GM12878 (cell line): Measurements from ENCODE around the gene S100A11. TPM values are rescaled to one million over a fixed set of nuclear protein-coding genes. Genes with fewer than 3 reads are reported as not detected.

Experiments
- CTCF ChIP-seq, 3 experiments: IDR thresholded peaks in 2 of 3; conservative IDR thresholded peaks in 1 of 3; 2 replicates each; pipeline ENCODE4 v1.5.1; 2011; ENCODE audit warnings: low read depth in 3 of 3, low read length in 3 of 3, mild to moderate bottlenecking in 3 of 3, control low read depth in 2 of 3, moderate library complexity in 2 of 3, inconsistent platforms in 1 of 3, mixed read lengths in 1 of 3; ENCODE audit not compliant: control insufficient read depth in 2 of 3, insufficient read depth in 1 of 3; ENCODE audit errors: extremely low read depth in 1 of 3
- CUX1 ChIP-seq: IDR thresholded peaks from 2 replicates; pipeline ENCODE4 v1.6.1; 2012; ENCODE audit warnings: improper control_type of control experiment, low read depth, low read length; ENCODE audit not compliant: insufficient replicate concordance
- EED ChIP-seq: sonication (generic); IDR thresholded peaks from 2 replicates; pipeline ENCODE4 v1.6.1; 2016; ENCODE audit warnings: antibody characterized with exemption, low read depth
- FOS ChIP-seq: IDR thresholded peaks from 3 replicates; pipeline ENCODE4 v1.6.1; 2011; ENCODE audit warnings: borderline replicate concordance; ENCODE audit not compliant: insufficient read length; ENCODE audit errors: extremely low read depth
- IKZF1 ChIP-seq: fragments of 450-650 bp; conservative IDR thresholded peaks from 2 replicates; pipeline ENCODE4 v1.6.1; 2017; ENCODE audit warnings: antibody characterized with exemption, mild to moderate bottlenecking
- JUND ChIP-seq: IDR thresholded peaks from 2 replicates; pipeline ENCODE4 v1.6.1; 2012; ENCODE audit warnings: low read depth, mild to moderate bottlenecking, low read length, improper control_type of control experiment, moderate library complexity
- MYC ChIP-seq: IDR thresholded peaks from 2 replicates; pipeline ENCODE4 v1.6.1; 2011; ENCODE audit warnings: mild to moderate bottlenecking, low read length, moderate library complexity, inconsistent platforms; ENCODE audit not compliant: insufficient read depth, insufficient replicate concordance, insufficient read length, severe bottlenecking
- NFYA ChIP-seq: IDR thresholded peaks from 2 replicates; pipeline ENCODE4 v1.6.1; 2011; ENCODE audit warnings: low read depth, mild to moderate bottlenecking, low read length, improper control_type of control experiment, borderline replicate concordance
- REST ChIP-seq: IDR thresholded peaks from 2 replicates; pipeline ENCODE4 v1.6.1; 2012; ENCODE audit warnings: mild to moderate bottlenecking, low read depth, low read length
- SPI1 ChIP-seq: IDR thresholded peaks from 2 replicates; pipeline ENCODE4 v1.6.1; 2011; ENCODE audit warnings: low read depth, mild to moderate bottlenecking, low read length, moderate library complexity, borderline replicate concordance; ENCODE audit not compliant: insufficient read depth
- ZNF24 ChIP-seq: fragments of 450-650 bp; IDR thresholded peaks from 2 replicates; pipeline ENCODE4 v1.6.1; 2017; ENCODE audit warnings: antibody characterized with exemption, mild to moderate bottlenecking
- ZNF687 ChIP-seq: fragments of 450-650 bp; IDR thresholded peaks from 2 replicates; pipeline ENCODE4 v1.6.1; 2017; ENCODE audit warnings: mild to moderate bottlenecking, moderate library complexity
- polyA plus RNA-seq, 11 experiments: library from polyadenylated mRNA; depleted of rRNA in 4 of 11; unstranded in 6 of 11; stranded (reverse) in 5 of 11; fragments of >200 nt; fragmentation: Nextera tagmentation in 4 of 11; fragmentation: Illumina TruSeq in 1 of 11; extraction: Ambion mirVana in 4 of 11; extraction: Trizol in 1 of 11; gene quantifications; 1 replicate in 1 of 11; 2 replicates in 10 of 11; pipeline versions ENCODE4 v1.2.1 to v1.2.3, GENCODE V29; 2011 to 2016; ENCODE audit warnings: inconsistent platforms in 2 of 11, missing spikeins in 2 of 11, low read depth in 1 of 11
- total RNA-seq, 4 experiments: library from RNA; depleted of rRNA in 3 of 4; stranded (reverse); fragments of >200 nt in 3 of 4; fragmentation: Illumina TruSeq in 1 of 4; extraction: Trizol in 1 of 4; gene quantifications; 2 replicates each; pipeline versions ENCODE4 v1.2.1 to v1.2.3, GENCODE V29; 2013 to 2021

Gene S100A11
- total and polyA plus RNA-seq, 10 of the 15 experiments (the other 5 are each of a cell fraction or from before 2014, with no cell fraction given): 9.0 to 134 (median 62.7) TPM

DNA sequence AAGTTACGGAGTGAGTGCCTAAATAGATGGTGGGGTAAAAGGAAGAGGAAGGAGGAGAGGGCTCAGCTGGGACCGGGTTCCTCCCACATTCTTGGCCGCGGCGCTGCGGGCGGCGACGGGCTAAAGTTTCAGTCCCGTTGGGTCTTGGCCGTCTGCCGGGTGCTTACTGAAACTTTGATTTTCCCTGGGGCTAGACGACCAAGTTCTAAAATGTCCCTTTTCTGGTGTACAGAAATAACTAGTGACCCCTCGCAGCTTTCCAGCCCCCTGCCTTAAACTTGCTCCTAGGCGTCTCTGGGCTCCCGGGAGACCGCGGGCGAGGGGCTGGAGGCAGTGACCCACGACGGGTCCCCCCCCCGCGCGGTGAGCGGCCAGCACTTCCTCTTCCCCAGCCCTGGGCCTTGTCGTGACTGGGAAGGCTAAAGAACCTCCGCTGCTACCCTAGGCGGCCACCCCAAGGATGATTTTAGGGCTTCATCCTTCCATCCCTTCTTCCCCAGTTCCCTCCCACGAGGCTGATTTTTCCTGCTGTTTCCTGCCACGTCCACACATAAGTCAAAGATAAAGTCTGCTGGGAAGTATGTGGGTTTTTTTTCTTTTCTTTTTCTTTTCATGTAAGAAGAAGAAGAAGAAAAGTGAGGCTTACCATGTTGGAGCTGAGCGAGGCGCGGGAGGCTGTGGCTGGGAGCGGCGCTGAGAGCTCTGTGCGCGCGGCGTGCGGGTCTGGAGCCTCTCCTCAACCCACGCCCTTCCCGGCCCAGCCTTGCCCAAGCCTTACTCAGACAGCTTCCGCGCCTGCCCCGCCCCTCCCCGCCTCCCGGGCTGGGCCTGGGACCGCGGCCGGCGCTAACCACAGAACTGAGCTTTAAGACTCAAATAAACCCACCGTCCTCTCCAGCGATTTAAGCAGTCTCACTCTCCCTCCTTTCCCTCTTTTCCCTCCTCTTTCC lies at the start of gene S100A11 (continued):
- TF ChIP-seq REST (no peak), JUND (no peak), FOS (no peak), CUX1 (no peak), ZNF687 (no peak), IKZF1 (peak; percentile 50; the same call in 1 of the 2 replicates), EED (peak; percentile 31; the same call in 1 of the 2 replicates), CTCF (IDR thresholded peaks at IDR 0.05 in 2 of 3, conservative IDR thresholded peaks at IDR 0.05 in 1 of 3; ENCODE audit: control insufficient read depth in 2 of 3, extremely low read depth in 1 of 3, insufficient read depth in 1 of 3, low read depth in 3 of 3, low read length in 3 of 3) (no peak), NFYA (no peak), ZNF24 (no peak), SPI1 (peak; percentile 87), MYC (no peak)
